KMS-11 (cell line): ENCODE measurements around the gene RPS6KA1.

Experiments
- H2AFZ ChIP-seq: fragments of 200-600 bp; sonication (generic); 2 replicates; pipeline ENCODE4 v1.6.1; 2016; ENCODE audit warnings: antibody characterized with exemption, mixed run types, low read depth
- H3K27ac ChIP-seq: fragments of 200-600 bp; sonication (generic); 2 replicates; pipeline ENCODE4 v1.6.1; 2016; ENCODE audit warnings: mild to moderate bottlenecking, mixed run types
- H3K27me3 ChIP-seq: fragments of 200-600 bp; sonication (generic); 2 replicates; pipeline ENCODE4 v1.6.1; 2017; ENCODE audit warnings: mild to moderate bottlenecking, low read depth, mixed run types, moderate library complexity; ENCODE audit not compliant: insufficient read depth
- H3K36me3 ChIP-seq: fragments of 200-600 bp; sonication (generic); 2 replicates; pipeline ENCODE4 v1.6.1; 2017; ENCODE audit warnings: mild to moderate bottlenecking, mixed run types; ENCODE audit not compliant: insufficient read depth
- H3K4me1 ChIP-seq: fragments of 200-600 bp; sonication (generic); 2 replicates; pipeline ENCODE4 v1.6.1; 2016; ENCODE audit warnings: mild to moderate bottlenecking, low read depth, mixed run types; ENCODE audit not compliant: poor library complexity, severe bottlenecking
- H3K4me2 ChIP-seq: fragments of 200-600 bp; sonication (generic); 2 replicates; pipeline ENCODE4 v1.7.0; 2016; ENCODE audit warnings: mild to moderate bottlenecking, mixed run types
- H3K4me3 ChIP-seq: fragments of 200-600 bp; sonication (generic); IDR thresholded peaks from 2 replicates; pipeline ENCODE4 v1.6.1; 2017; ENCODE audit warnings: low read depth, low read length, mixed read lengths; ENCODE audit not compliant: insufficient read depth
- H3K79me2 ChIP-seq: fragments of 200-600 bp; sonication (generic); 2 replicates; pipeline ENCODE4 v1.6.1; 2016; ENCODE audit warnings: low read depth, mixed run types; ENCODE audit not compliant: insufficient read depth
- H3K9ac ChIP-seq: fragments of 200-600 bp; sonication (generic); 2 replicates; pipeline ENCODE4 v1.6.1; 2016; ENCODE audit warnings: mild to moderate bottlenecking, mixed run types
- H4K20me1 ChIP-seq: fragments of 200-600 bp; sonication (generic); 2 replicates; pipeline ENCODE4 v1.6.1; 2016; ENCODE audit warnings: mild to moderate bottlenecking, mixed run types; ENCODE audit not compliant: insufficient read depth
- TF ChIP-seq, protein P1 (sequence below): fragments of 200-600 bp; sonication (generic); conservative IDR thresholded peaks from 2 replicates; pipeline ENCODE4 v1.6.1; 2017; ENCODE audit warnings: low read depth, mild to moderate bottlenecking, antibody characterized with exemption, low read length, moderate library complexity, mixed read lengths

RPS6KA1 gene

DNA sequence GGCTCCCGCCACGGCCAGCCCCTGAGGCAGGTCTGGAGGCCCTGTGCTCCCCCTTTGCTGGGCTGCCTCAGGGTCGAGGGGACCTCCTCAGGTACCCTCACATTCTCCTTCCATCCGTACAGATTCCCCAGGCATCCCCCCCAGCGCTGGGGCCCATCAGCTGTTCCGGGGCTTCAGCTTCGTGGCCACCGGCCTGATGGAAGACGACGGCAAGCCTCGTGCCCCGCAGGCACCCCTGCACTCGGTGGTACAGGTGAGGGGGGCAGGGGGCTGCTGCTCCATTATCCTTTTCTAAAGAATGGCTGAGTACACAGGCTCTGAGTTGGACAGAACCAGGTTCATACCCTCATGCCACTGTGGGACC lies 29.1 kb downstream of the RPS6KA1 start:
- Histone ChIP-seq H3K79me2 (no peaks in the 10 kb centered on the region), H3K4me2 (no peak overlapping the region), H2AFZ (no peak overlapping the region), H3K4me1 (no peaks in the 10 kb centered on the region), H3K27me3 (no peaks in the 10 kb centered on the region), H3K27ac (no peak overlapping the region), H3K36me3 (no peaks in the 10 kb centered on the region), H3K9ac (no peak overlapping the region), H3K4me3 (no peak overlapping the region), H4K20me1 (no peaks in the 10 kb centered on the region)
- TF ChIP-seq, protein P1, sequence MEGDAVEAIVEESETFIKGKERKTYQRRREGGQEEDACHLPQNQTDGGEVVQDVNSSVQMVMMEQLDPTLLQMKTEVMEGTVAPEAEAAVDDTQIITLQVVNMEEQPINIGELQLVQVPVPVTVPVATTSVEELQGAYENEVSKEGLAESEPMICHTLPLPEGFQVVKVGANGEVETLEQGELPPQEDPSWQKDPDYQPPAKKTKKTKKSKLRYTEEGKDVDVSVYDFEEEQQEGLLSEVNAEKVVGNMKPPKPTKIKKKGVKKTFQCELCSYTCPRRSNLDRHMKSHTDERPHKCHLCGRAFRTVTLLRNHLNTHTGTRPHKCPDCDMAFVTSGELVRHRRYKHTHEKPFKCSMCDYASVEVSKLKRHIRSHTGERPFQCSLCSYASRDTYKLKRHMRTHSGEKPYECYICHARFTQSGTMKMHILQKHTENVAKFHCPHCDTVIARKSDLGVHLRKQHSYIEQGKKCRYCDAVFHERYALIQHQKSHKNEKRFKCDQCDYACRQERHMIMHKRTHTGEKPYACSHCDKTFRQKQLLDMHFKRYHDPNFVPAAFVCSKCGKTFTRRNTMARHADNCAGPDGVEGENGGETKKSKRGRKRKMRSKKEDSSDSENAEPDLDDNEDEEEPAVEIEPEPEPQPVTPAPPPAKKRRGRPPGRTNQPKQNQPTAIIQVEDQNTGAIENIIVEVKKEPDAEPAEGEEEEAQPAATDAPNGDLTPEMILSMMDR = no peak

DNA sequence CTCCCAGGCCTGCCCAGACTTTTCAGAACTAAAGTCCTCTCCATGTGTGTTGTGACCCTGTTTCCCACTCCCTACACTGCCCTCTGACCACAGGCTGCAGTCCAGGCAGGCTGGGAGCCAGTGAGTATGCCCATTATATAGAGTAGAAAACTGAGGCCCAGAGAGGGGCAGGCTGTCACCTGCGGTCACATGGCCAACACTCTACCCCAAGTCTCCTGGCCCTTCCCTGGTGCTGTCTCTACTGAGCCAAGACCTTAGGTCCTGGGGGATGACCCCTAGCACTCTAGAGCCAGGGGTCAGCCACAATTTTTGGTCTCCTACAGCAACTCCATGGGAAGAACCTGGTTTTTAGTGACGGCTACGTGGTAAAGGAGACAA lies 30.8 kb downstream of the RPS6KA1 start:
- H3K36me3 ChIP-seq = no peaks in the 10 kb centered on the region
- no peaks in the 10 kb centered on the region for H4K20me1 ChIP-seq

DNA sequence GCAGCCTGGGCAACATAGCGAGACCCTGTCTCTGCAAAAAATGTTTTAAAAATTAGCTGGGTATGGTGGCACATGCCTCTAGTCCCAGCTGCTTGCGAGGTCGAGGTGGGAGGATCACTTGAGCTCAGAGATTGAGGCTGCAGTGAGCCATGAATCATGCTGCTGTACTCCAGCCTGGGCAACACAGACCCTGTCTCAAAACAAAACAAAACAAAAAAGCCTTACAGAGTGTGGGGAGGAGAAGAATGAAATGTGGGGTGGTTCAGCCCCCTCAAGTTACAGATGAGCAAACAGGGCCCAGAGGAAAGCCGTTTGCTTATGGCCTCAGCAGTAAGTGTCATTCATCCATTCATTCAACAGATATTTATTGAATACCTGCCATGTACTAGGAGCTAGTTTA lies 40.7 kb downstream of the RPS6KA1 start:
- Histone ChIP-seq H3K27ac (no peak overlapping the region), H3K4me2 (no peak overlapping the region), H3K79me2 (no peaks in the 10 kb centered on the region), H3K27me3 (no peaks in the 10 kb centered on the region), H3K36me3 (no peaks in the 10 kb centered on the region), H4K20me1 (no peaks in the 10 kb centered on the region), H3K9ac (no peak overlapping the region), H2AFZ (no peak overlapping the region), H3K4me3 (no peak overlapping the region), H3K4me1 (no peaks in the 10 kb centered on the region)
- TF ChIP-seq, protein P1 = no peak

More for the DNA sequence above, 30.8 kb downstream of the RPS6KA1 start:
- Histone ChIP-seq H2AFZ (no peak overlapping the region), H3K27me3 (no peaks in the 10 kb centered on the region), H3K4me1 (no peaks in the 10 kb centered on the region), H3K79me2 (no peaks in the 10 kb centered on the region), H3K9ac (no peak overlapping the region), H3K4me3 (no peak overlapping the region), H3K27ac (no peak overlapping the region), H3K4me2 (no peak overlapping the region)
- TF ChIP-seq, protein P1 = no peak

DNA sequence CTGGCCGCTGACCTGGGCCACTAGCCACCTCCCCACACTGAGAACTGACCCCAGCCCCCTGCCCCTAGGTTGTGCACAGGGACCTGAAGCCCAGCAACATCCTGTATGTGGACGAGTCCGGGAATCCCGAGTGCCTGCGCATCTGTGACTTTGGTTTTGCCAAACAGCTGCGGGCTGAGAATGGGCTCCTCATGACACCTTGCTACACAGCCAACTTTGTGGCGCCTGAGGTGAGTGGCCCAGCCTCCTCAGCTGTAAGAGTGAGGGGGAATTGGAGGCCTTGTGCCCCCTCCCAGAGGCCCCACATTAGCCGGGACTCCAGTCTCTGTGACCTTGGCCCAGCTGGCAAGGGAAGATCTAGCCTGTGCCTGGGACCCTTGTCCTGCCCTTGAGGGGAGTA lies 41.8 kb downstream of the RPS6KA1 start:
- no peaks in the 10 kb centered on the region for H3K36me3 ChIP-seq
- H3K4me1 ChIP-seq = no peaks in the 10 kb centered on the region
- no peak overlapping the region for H3K9ac ChIP-seq
- H3K27ac ChIP-seq = no peak overlapping the region
- H3K4me3 ChIP-seq = no peak overlapping the region
- no peaks in the 10 kb centered on the region for H3K27me3 ChIP-seq
- no peak overlapping the region for H2AFZ ChIP-seq
- H3K79me2 ChIP-seq = no peaks in the 10 kb centered on the region
- H4K20me1 ChIP-seq = no peaks in the 10 kb centered on the region
- TF ChIP-seq, protein P1 = no peak
- no peak overlapping the region for H3K4me2 ChIP-seq

DNA sequence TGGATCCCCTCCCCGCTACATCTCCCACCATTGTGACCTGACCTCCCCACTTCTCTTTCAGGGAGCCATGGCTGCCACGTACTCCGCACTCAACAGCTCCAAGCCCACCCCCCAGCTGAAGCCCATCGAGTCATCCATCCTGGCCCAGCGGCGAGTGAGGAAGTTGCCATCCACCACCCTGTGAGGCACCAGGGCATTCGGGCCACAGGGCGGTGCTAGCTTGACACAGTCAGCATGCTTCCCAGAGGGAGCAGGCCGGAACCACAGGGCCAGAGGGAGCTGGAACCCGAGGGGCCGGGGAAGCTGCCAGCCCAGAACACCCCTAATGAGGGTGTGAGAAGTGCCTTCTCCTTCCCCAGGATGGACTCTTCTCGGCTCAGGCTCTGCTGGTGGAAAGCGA lies 44.5 kb downstream of the RPS6KA1 start:
- TF ChIP-seq, protein P1 = no peak
- H3K4me2 ChIP-seq = no peak overlapping the region
- H3K4me1 ChIP-seq = no peaks in the 10 kb centered on the region
- no peaks in the 10 kb centered on the region for H3K36me3 ChIP-seq
- no peak overlapping the region for H3K27ac ChIP-seq
- H2AFZ ChIP-seq = no peak overlapping the region
- H3K79me2 ChIP-seq = no peaks in the 10 kb centered on the region
- H3K9ac ChIP-seq = no peak overlapping the region
- no peak overlapping the region for H3K4me3 ChIP-seq
- no peaks in the 10 kb centered on the region for H4K20me1 ChIP-seq
- H3K27me3 ChIP-seq = no peaks in the 10 kb centered on the region
